Measurements from ENCODE around the gene KCNH3. TPM values are rescaled to one million over a fixed set of nuclear protein-coding genes. Genes with fewer than 3 reads are reported as not detected.
A peak's percentile ranks its signal among the peaks of the same experiment; 100 is the strongest.
"Not testable (repeated sequence)": the region's sequence is repeated elsewhere in the genome, so short reads cannot be mapped to it uniquely, and the experiment has no call there.

The KCNH3 gene
- total and polyA plus RNA-seq, 7 experiments from 2014 or later = 0.99 to 5.3 (median 3.8) TPM

GRCh38 chr12:49588721-49589516 lies 50.1 kb downstream of the KCNH3 start:
- Histone ChIP-seq H3K27me3 (ENCODE audit: control insufficient read depth in 2 of 2, insufficient read depth in 2 of 2, low read length in 2 of 2) (no peaks in the 10 kb centered on the region), H3K9me3 (ENCODE audit: control insufficient read depth in 2 of 3, low read length in 3 of 3) (no peaks in the 10 kb centered on the region), H3K4me3 (ENCODE audit: low read length) (no peak overlapping the region), H3K36me3 (ENCODE audit: control insufficient read depth in 2 of 3, insufficient read depth in 3 of 3, low read length in 3 of 3) (peaks cover 0 to 11% (median 0%) of the 10 kb centered on the region in 3 experiments), H3K4me1 (ENCODE audit: control insufficient read depth in 2 of 2, insufficient read depth in 2 of 2, low read length in 2 of 2) (no peaks in the 10 kb centered on the region), H3K27ac (ENCODE audit: low read depth, low read length) (no peak overlapping the region)
- CTCF ChIA-PET = interaction anchor here (0.6 kb wide), 1 partner anchor 111 kb away, joined by 5 read pairs; no protein-coding TSS in a partner anchor
- Mint-ChIP-seq H3K27me3 (no peaks in the 10 kb centered on the region), H3K4me3 (no peak overlapping the region), H3K4me1 (peaks cover 0 to 12% (median 0%) of the 10 kb centered on the region in 7 donors), H3K27ac (no peak overlapping the region), H3K36me3 (peaks cover 0 to 40% (median 15%) of the 10 kb centered on the region in 5 donors), H3K9me3 (peaks cover 0 to 15% (median 2%) of the 10 kb centered on the region in 11 donors)
- POLR2A ChIA-PET = no interaction called here
- ATAC-seq (no peak), DNase-seq (no peak)
- intact Hi-C loops (cut with micrococcal nuclease) = no loop called here

- H3K4me3 Mint-ChIP-seq = no peak overlapping the region
- H3K9me3 Mint-ChIP-seq = peaks cover 0 to 1% (median 0%) of the 10 kb centered on the region in 11 donors
- POLR2A ChIA-PET = no interaction called here
- H3K4me1 Mint-ChIP-seq = peaks cover 0 to 2% (median 0%) of the 10 kb centered on the region in 7 donors
- DNase-seq (no peak), ATAC-seq (no peak)
- Histone ChIP-seq H3K36me3 (ENCODE audit: control insufficient read depth in 2 of 3, insufficient read depth in 3 of 3, low read length in 3 of 3) (no peaks in the 10 kb centered on the region), H3K4me3 (ENCODE audit: low read length) (no peak overlapping the region), H3K9me3 (ENCODE audit: control insufficient read depth in 2 of 3, low read length in 3 of 3) (no peaks in the 10 kb centered on the region), H3K27me3 (ENCODE audit: control insufficient read depth in 2 of 2, insufficient read depth in 2 of 2, low read length in 2 of 2) (no peaks in the 10 kb centered on the region), H3K4me1 (ENCODE audit: control insufficient read depth in 2 of 2, insufficient read depth in 2 of 2, low read length in 2 of 2) (no peaks in the 10 kb centered on the region), H3K27ac (ENCODE audit: low read depth, low read length) (no peak overlapping the region)
- H3K36me3 Mint-ChIP-seq = no peaks in the 10 kb centered on the region
- intact Hi-C loops (cut with micrococcal nuclease) = no loop called here
- H3K27ac Mint-ChIP-seq = peak overlapping the region in 1 of 9 donors; percentile 27
- CTCF ChIA-PET = no interaction called here
- H3K27me3 Mint-ChIP-seq = no peaks in the 10 kb centered on the region
Measured at GRCh38 chr12:49598527-49598926, 59.7 kb downstream of the KCNH3 start.

GRCh38 chr12:49599961-49600360 lies 61.1 kb downstream of the KCNH3 start:
- Mint-ChIP-seq H3K36me3 (no peaks in the 10 kb centered on the region), H3K27ac (no peak overlapping the region), H3K4me3 (no peak overlapping the region), H3K9me3 (peaks cover 0 to 1% (median 0%) of the 10 kb centered on the region in 11 donors), H3K4me1 (peaks cover 0 to 3% (median under 1%) of the 10 kb centered on the region in 7 donors), H3K27me3 (no peaks in the 10 kb centered on the region)
- ChIA-PET POLR2A (no interaction called here), CTCF (no interaction called here)
- intact Hi-C loops (cut with micrococcal nuclease) = no loop called here
- ATAC-seq (no peak), DNase-seq (no peak)
- no peak overlapping the region for H3K27ac ChIP-seq (ENCODE audit: low read depth, low read length)
- no peaks in the 10 kb centered on the region for H3K27me3 ChIP-seq (ENCODE audit: control insufficient read depth in 2 of 2, insufficient read depth in 2 of 2, low read length in 2 of 2)
- no peaks in the 10 kb centered on the region for H3K36me3 ChIP-seq (ENCODE audit: control insufficient read depth in 2 of 3, insufficient read depth in 3 of 3, low read length in 3 of 3)
- no peak overlapping the region for H3K4me3 ChIP-seq (ENCODE audit: low read length)
- no peaks in the 10 kb centered on the region for H3K9me3 ChIP-seq (ENCODE audit: control insufficient read depth in 2 of 3, low read length in 3 of 3)
- H3K4me1 ChIP-seq (ENCODE audit: control insufficient read depth in 2 of 2, insufficient read depth in 2 of 2, low read length in 2 of 2) = no peaks in the 10 kb centered on the region

GRCh38 chr12:49603721-49604120 lies 64.9 kb downstream of the KCNH3 start:
- Histone ChIP-seq H3K4me3 (ENCODE audit: low read length) (no peak overlapping the region), H3K4me1 (ENCODE audit: control insufficient read depth in 2 of 2, insufficient read depth in 2 of 2, low read length in 2 of 2) (no peaks in the 10 kb centered on the region), H3K9me3 (ENCODE audit: control insufficient read depth in 2 of 3, low read length in 3 of 3) (no peaks in the 10 kb centered on the region), H3K27me3 (ENCODE audit: control insufficient read depth in 2 of 2, insufficient read depth in 2 of 2, low read length in 2 of 2) (no peaks in the 10 kb centered on the region), H3K27ac (ENCODE audit: low read depth, low read length) (no peak overlapping the region), H3K36me3 (ENCODE audit: control insufficient read depth in 2 of 3, insufficient read depth in 3 of 3, low read length in 3 of 3) (no peaks in the 10 kb centered on the region)
- H3K4me3 Mint-ChIP-seq = no peak overlapping the region
- no peak overlapping the region for H3K27ac Mint-ChIP-seq
- ATAC-seq = no peak
- H3K4me1 Mint-ChIP-seq = peaks cover 0 to 6% (median 4%) of the 10 kb centered on the region in 7 donors
- H3K9me3 Mint-ChIP-seq = peaks cover 0 to 2% (median 0%) of the 10 kb centered on the region in 11 donors
- peaks cover 0 to 7% (median 0%) of the 10 kb centered on the region in 5 donors for H3K27me3 Mint-ChIP-seq
- intact Hi-C loops (cut with micrococcal nuclease) = no loop called here
- H3K36me3 Mint-ChIP-seq = no peaks in the 10 kb centered on the region
- CTCF ChIA-PET = interaction anchor here (0.6 kb wide), 1 partner anchor 16 kb away, joined by 3 read pairs; no protein-coding TSS in a partner anchor
- no peak for DNase-seq
- POLR2A ChIA-PET = no interaction called here

GRCh38 chr12:49604856-49605255 lies 66.0 kb downstream of the KCNH3 start:
- ChIA-PET POLR2A (no interaction called here), CTCF (interaction anchor here (0.6 kb wide), 1 partner anchor 94 kb away, joined by 3 read pairs; no protein-coding TSS in a partner anchor)
- Mint-ChIP-seq H3K9me3 (peaks cover 0 to 3% (median 0%) of the 10 kb centered on the region in 11 donors), H3K27me3 (peaks cover 0 to 7% (median 2%) of the 10 kb centered on the region in 5 donors), H3K27ac (no peak overlapping the region), H3K4me3 (no peak overlapping the region), H3K36me3 (peaks cover 0 to under 1% (median 0%) of the 10 kb centered on the region in 5 donors), H3K4me1 (peaks cover 0 to 6% (median 2%) of the 10 kb centered on the region in 7 donors)
- Histone ChIP-seq H3K4me3 (ENCODE audit: low read length) (no peak overlapping the region), H3K27ac (ENCODE audit: low read depth, low read length) (no peak overlapping the region), H3K4me1 (ENCODE audit: control insufficient read depth in 2 of 2, insufficient read depth in 2 of 2, low read length in 2 of 2) (no peaks in the 10 kb centered on the region), H3K36me3 (ENCODE audit: control insufficient read depth in 2 of 3, insufficient read depth in 3 of 3, low read length in 3 of 3) (no peaks in the 10 kb centered on the region), H3K27me3 (ENCODE audit: control insufficient read depth in 2 of 2, insufficient read depth in 2 of 2, low read length in 2 of 2) (no peaks in the 10 kb centered on the region), H3K9me3 (ENCODE audit: control insufficient read depth in 2 of 3, low read length in 3 of 3) (no peaks in the 10 kb centered on the region)
- intact Hi-C loops (cut with micrococcal nuclease) = no loop called here
- ATAC-seq (no peak), DNase-seq (no peak)

- H3K36me3 Mint-ChIP-seq; ATAC-seq; intact Hi-C loops (cut with micrococcal nuclease); H3K27ac Mint-ChIP-seq; H3K36me3 ChIP-seq (ENCODE audit: control insufficient read depth in 2 of 3, insufficient read depth in 3 of 3, low read length in 3 of 3); H3K27ac ChIP-seq (ENCODE audit: low read depth, low read length); H3K4me3 ChIP-seq (ENCODE audit: low read length); H3K4me1 ChIP-seq (ENCODE audit: control insufficient read depth in 2 of 2, insufficient read depth in 2 of 2, low read length in 2 of 2); POLR2A ChIA-PET; H3K9me3 ChIP-seq (ENCODE audit: control insufficient read depth in 2 of 3, low read length in 3 of 3); DNase-seq; CTCF ChIA-PET; H3K27me3 ChIP-seq (ENCODE audit: control insufficient read depth in 2 of 2, insufficient read depth in 2 of 2, low read length in 2 of 2); H3K4me1 Mint-ChIP-seq; H3K4me3 Mint-ChIP-seq; H3K9me3 Mint-ChIP-seq; H3K27me3 Mint-ChIP-seq: not testable (repeated sequence)
Measured at GRCh38 chr12:49605539-49605938, 66.7 kb downstream of the KCNH3 start, which contains the start of gene FAM186B. TSS of gene FAM186B (minus strand) at chr12:49605639. CDS start at chr12:49605477, 162 bp downstream.

Measured in naive thymus-derived CD4-positive, alpha-beta T cell (primary cell).